GM10847 (cell line): ENCODE data around the gene MROH9.

Experiments
- POLR2A ChIP-seq: IDR thresholded peaks from 2 replicates; pipeline ENCODE4 v1.6.1; 2011; ENCODE audit not compliant: insufficient read length; ENCODE audit errors: extremely low read depth

MROH9 gene

GRCh38 chr1:170939476-170939875 lies 4.1 kb downstream of the MROH9 start:
- no peak for TF ChIP-seq POLR2A

- TF ChIP-seq POLR2A = no peak
These were observed 24.1 kb downstream of the MROH9 start for GRCh38 chr1:170959385-170959784.

GRCh38 chr1:170964506-170964905 lies 29.2 kb downstream of the MROH9 start:
- TF ChIP-seq POLR2A = no peak

GRCh38 chr1:170967042-170967910 lies 31.9 kb downstream of the MROH9 start:
- TF ChIP-seq POLR2A = no peak

- no peak for TF ChIP-seq POLR2A
These were observed 34.9 kb downstream of the MROH9 start for GRCh38 chr1:170970256-170970655.

GRCh38 chr1:170978371-170978910 lies 43.1 kb downstream of the MROH9 start:
- TF ChIP-seq POLR2A = no peak

GRCh38 chr1:170985406-170985805 lies 50.1 kb downstream of the MROH9 start:
- no peak for TF ChIP-seq POLR2A

- TF ChIP-seq POLR2A = no peak
These were observed 51.6 kb downstream of the MROH9 start for GRCh38 chr1:170986901-170987300.

- no peak for TF ChIP-seq POLR2A
These were observed 52.1 kb downstream of the MROH9 start for GRCh38 chr1:170987424-170987823.

GRCh38 chr1:170993151-170993550 lies 57.8 kb downstream of the MROH9 start:
- TF ChIP-seq POLR2A = no peak

GRCh38 chr1:170993717-170994116 lies 58.4 kb downstream of the MROH9 start:
- TF ChIP-seq POLR2A = no peak

GRCh38 chr1:171014880-171015279 lies 79.5 kb downstream of the MROH9 start:
- no peak for TF ChIP-seq POLR2A

GRCh38 chr1:171017426-171017825 lies 82.1 kb downstream of the MROH9 start:
- no peak for TF ChIP-seq POLR2A

GRCh38 chr1:171019971-171020370 lies 84.6 kb downstream of the MROH9 start:
- no peak for TF ChIP-seq POLR2A

GRCh38 chr1:171032822-171033702 lies 97.7 kb downstream of the MROH9 start:
- no peak for TF ChIP-seq POLR2A

GRCh38 chr1:171037626-171038025 lies 102.3 kb downstream of the MROH9 start:
- no peak for TF ChIP-seq POLR2A
